Hepatocyte (in vitro differentiated cells): ENCODE measurements around the gene ANTXR2. TPM values are rescaled to one million over a fixed set of nuclear protein-coding genes. Genes with fewer than 3 reads are reported as not detected.

Experiments used
- DNase-seq: peaks from one replicate; pipeline ENCODE4 v3.0.0-alpha.2; 2016; ENCODE audit warnings: low spot score
- H2AFZ ChIP-seq: fragments of 200-600 bp; sonication (generic); 2 replicates; pipeline ENCODE4 v1.6.0; 2016; ENCODE audit warnings: antibody characterized with exemption, mild to moderate bottlenecking
- H3K27ac ChIP-seq: fragments of 200-600 bp; sonication (generic); 2 replicates; pipeline ENCODE4 v1.5.1; 2016; ENCODE audit warnings: mild to moderate bottlenecking
- H3K27me3 ChIP-seq: fragments of 200-600 bp; sonication (generic); 2 replicates; pipeline ENCODE4 v1.6.1; 2016
- H3K36me3 ChIP-seq: fragments of 200-600 bp; sonication (generic); replicated peaks from 2 replicates; pipeline ENCODE4 v1.5.1; 2016; ENCODE audit warnings: low read depth; ENCODE audit not compliant: insufficient read depth
- H3K4me1 ChIP-seq: fragments of 200-600 bp; sonication (generic); 2 replicates; pipeline ENCODE4 v1.5.1; 2016; ENCODE audit warnings: mild to moderate bottlenecking, moderate library complexity; ENCODE audit not compliant: insufficient read depth
- H3K4me2 ChIP-seq: fragments of 200-600 bp; sonication (generic); 2 replicates; pipeline ENCODE4 v1.6.0; 2016
- H3K4me3 ChIP-seq: fragments of 200-600 bp; sonication (generic); 2 replicates; pipeline ENCODE4 v1.5.1; 2016; ENCODE audit warnings: mild to moderate bottlenecking
- H3K79me2 ChIP-seq: fragments of 200-600 bp; sonication (generic); 2 replicates; pipeline ENCODE4 v1.6.0; 2017; ENCODE audit warnings: mild to moderate bottlenecking
- H3K9me2 ChIP-seq: fragments of 200-600 bp; sonication (generic); replicated peaks from 2 replicates; pipeline ENCODE4 v1.6.0; 2017; ENCODE audit warnings: mild to moderate bottlenecking; ENCODE audit not compliant: insufficient read depth
- H3K9me3 ChIP-seq: fragments of 200-600 bp; sonication (generic); 2 replicates; pipeline ENCODE4 v1.5.1; 2016; ENCODE audit warnings: low read depth, mild to moderate bottlenecking
- H4K20me1 ChIP-seq: fragments of 200-600 bp; sonication (generic); 2 replicates; pipeline ENCODE4 v1.6.0; 2016; ENCODE audit warnings: mild to moderate bottlenecking; ENCODE audit not compliant: insufficient read depth, poor library complexity, severe bottlenecking
- CTCF ChIP-seq: fragments of 200-600 bp; sonication (generic); IDR thresholded peaks from 2 replicates; pipeline ENCODE4 v1.5.1; 2016; ENCODE audit warnings: antibody characterized with exemption, mild to moderate bottlenecking; ENCODE audit not compliant: poor library complexity
- EZH2 ChIP-seq: fragments of 200-600 bp; sonication (generic); IDR thresholded peaks from 2 replicates; pipeline ENCODE4 v1.6.1; 2016; ENCODE audit warnings: antibody characterized with exemption, mild to moderate bottlenecking, borderline replicate concordance
- EZH2phosphoT487 ChIP-seq: fragments of 200-600 bp; sonication (generic); IDR thresholded peaks from one replicate; pipeline ENCODE4 v1.6.1; 2018; ENCODE audit warnings: antibody characterized with exemption, mild to moderate bottlenecking, low read depth, moderate library complexity; ENCODE audit not compliant: unreplicated experiment, severe bottlenecking
- WGBS: methylation state at CpG from one replicate; pipeline ENCODE4 v1.1.6; 2016; ENCODE audit warnings: low lambda C conversion rate; ENCODE audit errors: missing lambda C conversion rate; 5-methylcytosine and 5-hydroxymethylcytosine counted together
- polyA plus RNA-seq: library from polyadenylated mRNA; unstranded; fragments of >200 nt; fragmentation: Nextera tagmentation; extraction: Ambion mirVana; gene quantifications from 2 replicates; pipeline ENCODE4 v1.2.1, GENCODE V29; 2016
- total RNA-seq: library from RNA; depleted of rRNA; stranded (reverse); fragments of >200 nt; gene quantifications from 2 replicates; pipeline ENCODE4 v1.2.3, GENCODE V29; 2014

The ANTXR2 gene
- total and polyA plus RNA-seq, 2 experiments from 2014 or later: 25.2 to 46.5 TPM

- Histone ChIP-seq H3K27me3 (no peaks in the 10 kb centered on the region), H3K79me2 (no peaks in the 10 kb centered on the region), H3K4me3 (no peak overlapping the region), H3K27ac (no peak overlapping the region), H4K20me1 (no peaks in the 10 kb centered on the region), H3K36me3 (no peaks in the 10 kb centered on the region), H3K4me1 (no peaks in the 10 kb centered on the region), H3K4me2 (no peak overlapping the region), H3K9me2 (no peaks in the 10 kb centered on the region), H3K9me3 (no peaks in the 10 kb centered on the region), H2AFZ (no peak overlapping the region)
- 94% methylated on average over 3 of the region's 3 CpGs for WGBS
- DNase-seq: no peak
- no peak for TF ChIP-seq EZH2phosphoT487
- no peak for TF ChIP-seq CTCF
These were observed 216.8 kb downstream of the ANTXR2 start for GRCh38 chr4:79856196-79856595.

GRCh38 chr4:79854856-79855502 is 218.1 kb downstream of the ANTXR2 start:
- Histone ChIP-seq H3K9me3 (no peaks in the 10 kb centered on the region), H3K4me2 (peak overlapping the region; percentile 2), H3K4me3 (no peak overlapping the region), H4K20me1 (no peaks in the 10 kb centered on the region), H2AFZ (no peak overlapping the region), H3K27me3 (no peaks in the 10 kb centered on the region), H3K4me1 (no peaks in the 10 kb centered on the region), H3K9me2 (no peaks in the 10 kb centered on the region), H3K36me3 (no peaks in the 10 kb centered on the region), H3K79me2 (no peaks in the 10 kb centered on the region), H3K27ac (no peak overlapping the region)
- 24% methylated on average over 4 of the region's 4 CpGs for WGBS
- peak; percentile 14 for DNase-seq
- TF ChIP-seq CTCF: no peak
- TF ChIP-seq EZH2: no peak
- no peak for TF ChIP-seq EZH2phosphoT487

GRCh38 chr4:79852305-79852730 is 220.7 kb downstream of the ANTXR2 start:
- 48% methylated on average over 4 of the region's 4 CpGs for WGBS
- peak; percentile 6 for DNase-seq

More at GRCh38 chr4:79852305-79852730, 220.7 kb downstream of the ANTXR2 start:
- Histone ChIP-seq H3K27me3 (no peaks in the 10 kb centered on the region), H3K79me2 (no peaks in the 10 kb centered on the region), H3K36me3 (no peaks in the 10 kb centered on the region), H3K4me1 (no peaks in the 10 kb centered on the region), H3K4me2 (no peak overlapping the region), H4K20me1 (no peaks in the 10 kb centered on the region), H3K9me2 (no peaks in the 10 kb centered on the region), H3K4me3 (no peak overlapping the region), H3K9me3 (no peaks in the 10 kb centered on the region), H2AFZ (peak overlapping the region; percentile 6), H3K27ac (peak overlapping the region; percentile 8)
- TF ChIP-seq EZH2phosphoT487 (no peak), EZH2 (no peak), CTCF (no peak)
